Natural killer cell (primary cell): ENCODE data around the gene ZBTB7A. TPM values are rescaled to one million over a fixed set of nuclear protein-coding genes. Genes with fewer than 3 reads are reported as not detected.

Experiments
- ATAC-seq, 3 donors: fragments of 150-1000 bp in 2 of 3; fragments of 200-7000 bp in 1 of 3; cut with Tn5 transposase; 1 replicate in 1 of 3; 2 replicates in 2 of 3; pipeline ENCODE4 v1.10.0; 2021; ENCODE audit warnings: mild to moderate bottlenecking in 2 of 3, moderate library complexity in 2 of 3
- DNase-seq, 2 donors: peaks; one replicate each; pipeline versions ENCODE4 v3.0.0 to v3.0.0-alpha.2; 2013 to 2021; ENCODE audit warnings: mixed read lengths in 1 of 2
- H3K27ac ChIP-seq: one replicate; pipeline ENCODE4 v1.5.1; 2013; ENCODE audit warnings: mild to moderate bottlenecking, low read length
- H3K27me3 ChIP-seq: one replicate; pipeline ENCODE4 v1.6.1; 2013; ENCODE audit warnings: low read length; ENCODE audit not compliant: control insufficient read depth, insufficient read depth
- H3K36me3 ChIP-seq: one replicate; pipeline ENCODE4 v1.6.1; 2013; ENCODE audit warnings: low read length; ENCODE audit not compliant: control insufficient read depth, insufficient read depth
- H3K4me1 ChIP-seq: one replicate; pipeline ENCODE4 v1.6.1; 2013; ENCODE audit warnings: low read length; ENCODE audit not compliant: control insufficient read depth, insufficient read depth
- H3K4me3 ChIP-seq: one replicate; pipeline ENCODE4 v1.5.1; 2013; ENCODE audit warnings: low read length
- H3K9me3 ChIP-seq: one replicate; pipeline ENCODE4 v1.6.1; 2013; ENCODE audit warnings: low read length; ENCODE audit not compliant: control insufficient read depth, insufficient read depth
- H3K27ac Mint-ChIP-seq, 2 donors: one replicate each; pipeline ENCODE4 v1.8.0; 2022; ENCODE audit warnings: mild to moderate bottlenecking in 2 of 2, mixed read lengths in 2 of 2, moderate library complexity in 1 of 2
- H3K27me3 Mint-ChIP-seq, 2 donors: one replicate each; pipeline ENCODE4 v1.8.0; 2022; ENCODE audit warnings: low read depth in 2 of 2, mixed read lengths in 2 of 2
- H3K36me3 Mint-ChIP-seq: one replicate; pipeline ENCODE4 v1.8.0; 2022; ENCODE audit warnings: mixed read lengths
- H3K4me1 Mint-ChIP-seq, 2 donors: one replicate each; pipeline ENCODE4 v1.8.0; 2022; ENCODE audit warnings: mixed read lengths in 2 of 2
- H3K4me3 Mint-ChIP-seq: one replicate; pipeline ENCODE4 v1.8.0; 2022; ENCODE audit warnings: mild to moderate bottlenecking, moderate library complexity, mixed read lengths
- H3K9me3 Mint-ChIP-seq, 2 donors: one replicate each; pipeline ENCODE4 v1.8.0; 2022; ENCODE audit warnings: mixed read lengths in 2 of 2
- CTCF ChIP-seq: fragments of 200-600 bp; IDR thresholded peaks from one replicate; pipeline ENCODE4 v1.8.0; 2022; ENCODE audit warnings: antibody characterized with exemption
- WGBS: methylation state at CpG from one replicate; pipeline ENCODE4 v1.1.7; 2013; ENCODE audit warnings: missing lambda C conversion rate; ENCODE audit not compliant: insufficient coverage; 5-methylcytosine and 5-hydroxymethylcytosine counted together
- intact Hi-C: fragments of 100-400 bp; cut with micrococcal nuclease; formaldehyde crosslinking; loops from one replicate; pipeline ENCODE4 v1.14.2; 2022
- total RNA-seq, 4 donors: library from RNA; stranded (reverse); fragments of 120-200 nt in 1 of 4; gene quantifications; one replicate each; pipeline versions ENCODE4 v1.2.3 to v1.2.4, GENCODE V29; 2013 to 2022

ZBTB7A gene
- total RNA-seq, 3 donors from 2014 or later (not counting 1 experiment from before 2014, with no cell fraction given): 81.6 to 97.7 (median 82.9) TPM

GRCh38 chr19:4038661-4039423, 27.9 kb downstream of the ZBTB7A start:
- Mint-ChIP-seq H3K4me1 (peaks cover 0 to 16% of the 10 kb centered on the region in 2 donors), H3K4me3 (no peak overlapping the region), H3K27ac (no peak overlapping the region), H3K9me3 (no peaks in the 10 kb centered on the region), H3K36me3 (no peaks in the 10 kb centered on the region), H3K27me3 (no peaks in the 10 kb centered on the region)
- Histone ChIP-seq H3K36me3 (peaks cover 23% of the 10 kb centered on the region), H3K4me1 (peaks cover 10% of the 10 kb centered on the region), H3K9me3 (no peaks in the 10 kb centered on the region), H3K27me3 (no peaks in the 10 kb centered on the region), H3K4me3 (no peak overlapping the region), H3K27ac (no peak overlapping the region)
- DNase-seq (no peak), ATAC-seq (no peak)
- no peak for TF ChIP-seq CTCF
- WGBS: 92% methylated on average over 36 of the region's 40 CpGs
- intact Hi-C loops: no loop called here

- Histone ChIP-seq H3K36me3 (peaks cover 29% of the 10 kb centered on the region), H3K9me3 (no peaks in the 10 kb centered on the region), H3K27ac (no peak overlapping the region), H3K4me1 (peaks cover 10% of the 10 kb centered on the region), H3K4me3 (no peak overlapping the region), H3K27me3 (no peaks in the 10 kb centered on the region)
- no peak overlapping the region for H3K27ac Mint-ChIP-seq
- DNase-seq (no peak), ATAC-seq (no peak)
- H3K36me3 Mint-ChIP-seq: no peaks in the 10 kb centered on the region
- no peaks in the 10 kb centered on the region for H3K27me3 Mint-ChIP-seq
- intact Hi-C loops: no loop called here
- peaks cover 0 to 14% of the 10 kb centered on the region in 2 donors for H3K4me1 Mint-ChIP-seq
- WGBS: 95% methylated on average over 26 of the region's 33 CpGs
- H3K4me3 Mint-ChIP-seq: no peak overlapping the region
- no peaks in the 10 kb centered on the region for H3K9me3 Mint-ChIP-seq
- no peak for TF ChIP-seq CTCF
These were observed 28.6 kb downstream of the ZBTB7A start for GRCh38 chr19:4038057-4038456.

GRCh38 chr19:4037301-4037949, 29.3 kb downstream of the ZBTB7A start:
- H3K27me3 ChIP-seq: no peaks in the 10 kb centered on the region
- Mint-ChIP-seq H3K4me1 (peaks cover 0 to 9% of the 10 kb centered on the region in 2 donors), H3K4me3 (no peak overlapping the region), H3K27ac (no peak overlapping the region), H3K27me3 (no peaks in the 10 kb centered on the region), H3K36me3 (no peaks in the 10 kb centered on the region), H3K9me3 (no peaks in the 10 kb centered on the region)
- ATAC-seq (no peak), DNase-seq (no peak)
- no peak for TF ChIP-seq CTCF
- peaks cover 5% of the 10 kb centered on the region for H3K4me1 ChIP-seq
- no peaks in the 10 kb centered on the region for H3K9me3 ChIP-seq
- no peak overlapping the region for H3K4me3 ChIP-seq
- peaks cover 33% of the 10 kb centered on the region for H3K36me3 ChIP-seq
- no peak overlapping the region for H3K27ac ChIP-seq
- 95% methylated on average over 54 of the region's 54 CpGs for WGBS
- intact Hi-C loops: no loop called here
